HG03196 (cell line): ENCODE measurements around the gene UGT1A6.

Source experiments
- ATAC-seq: cut with Tn5 transposase; IDR thresholded peaks from one replicate; pipeline ENCODE4 v1.9.1; 2021; ENCODE audit not compliant: unreplicated experiment

UGT1A6 gene

DNA sequence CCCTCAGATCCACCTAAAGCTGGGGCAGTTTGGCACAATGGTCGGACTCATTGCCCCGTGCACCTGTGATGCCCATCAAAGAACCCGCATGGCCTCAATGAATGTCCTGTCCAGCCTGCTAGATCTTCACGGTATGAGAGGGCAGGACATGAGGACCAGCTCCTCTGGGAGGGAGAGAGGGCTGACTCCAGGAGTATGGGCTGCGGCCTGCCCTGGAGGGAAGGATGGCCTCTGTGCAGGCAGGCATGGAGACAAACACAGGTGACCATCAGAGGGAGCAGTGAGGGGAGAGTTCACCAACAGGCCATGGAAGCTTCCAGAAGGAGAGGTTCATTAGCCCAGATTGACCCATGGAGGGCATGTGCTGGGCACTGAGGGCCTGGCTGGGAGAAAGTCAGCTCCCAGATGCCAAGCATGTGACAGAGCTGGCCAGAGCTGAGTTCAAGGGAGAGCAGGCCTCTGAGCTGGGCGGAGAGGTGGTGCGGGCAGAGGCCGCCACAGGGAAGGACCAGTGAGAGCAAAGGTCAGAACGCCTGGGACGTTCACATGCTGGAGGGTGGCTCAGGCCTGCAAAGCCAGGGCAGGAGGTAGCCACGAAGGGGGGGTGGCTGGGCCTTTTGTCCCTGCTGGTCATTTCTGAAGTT, 125.4 kb downstream of the UGT1A6 start:
- ATAC-seq: no peak

- no peak for ATAC-seq
Measured at GRCh38 chr2:233818639-233819621, 126.2 kb downstream of the UGT1A6 start.

- ATAC-seq: no peak
Measured at GRCh38 chr2:233819884-233820773, 127.4 kb downstream of the UGT1A6 start.

DNA sequence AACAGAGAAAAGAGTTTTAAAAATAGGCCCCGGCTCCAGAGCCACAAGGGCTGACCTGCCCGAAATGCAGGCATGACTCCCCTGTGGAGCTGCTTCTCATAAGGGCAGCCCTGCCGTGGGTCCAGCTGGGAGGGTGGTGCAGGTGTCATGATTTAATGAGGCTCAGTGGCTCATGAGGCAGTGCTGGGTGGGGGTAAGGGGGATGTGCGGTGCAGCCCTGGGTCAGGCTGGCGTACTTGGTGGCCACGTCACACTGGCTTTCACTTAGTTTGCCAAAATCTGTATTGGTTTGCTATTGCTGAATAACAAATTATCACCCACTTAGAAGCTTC, 128.1 kb downstream of the UGT1A6 start:
- no peak for ATAC-seq

- no peak for ATAC-seq
Measured at GRCh38 chr2:233821196-233821595, 128.5 kb downstream of the UGT1A6 start.

DNA sequence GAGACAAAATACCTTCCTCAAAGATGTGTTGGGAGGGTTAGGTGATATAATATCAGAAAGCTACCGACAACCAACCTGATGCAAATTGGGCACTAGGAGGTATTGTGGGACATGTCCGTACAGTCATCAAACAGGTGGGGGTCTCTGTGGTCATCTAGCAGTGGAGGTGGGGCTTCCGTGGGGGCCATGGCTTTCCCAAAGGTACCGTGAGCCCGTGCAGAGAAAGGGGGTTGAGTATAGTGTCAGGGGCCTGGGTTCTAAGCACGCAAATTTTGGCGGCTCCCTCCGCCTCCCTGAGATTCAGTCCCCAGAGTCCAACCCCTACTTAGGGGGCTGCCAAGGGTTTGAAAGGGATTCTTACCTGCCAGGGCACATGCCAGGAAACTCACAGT, 129.0 kb downstream of the UGT1A6 start:
- no peak for ATAC-seq

DNA sequence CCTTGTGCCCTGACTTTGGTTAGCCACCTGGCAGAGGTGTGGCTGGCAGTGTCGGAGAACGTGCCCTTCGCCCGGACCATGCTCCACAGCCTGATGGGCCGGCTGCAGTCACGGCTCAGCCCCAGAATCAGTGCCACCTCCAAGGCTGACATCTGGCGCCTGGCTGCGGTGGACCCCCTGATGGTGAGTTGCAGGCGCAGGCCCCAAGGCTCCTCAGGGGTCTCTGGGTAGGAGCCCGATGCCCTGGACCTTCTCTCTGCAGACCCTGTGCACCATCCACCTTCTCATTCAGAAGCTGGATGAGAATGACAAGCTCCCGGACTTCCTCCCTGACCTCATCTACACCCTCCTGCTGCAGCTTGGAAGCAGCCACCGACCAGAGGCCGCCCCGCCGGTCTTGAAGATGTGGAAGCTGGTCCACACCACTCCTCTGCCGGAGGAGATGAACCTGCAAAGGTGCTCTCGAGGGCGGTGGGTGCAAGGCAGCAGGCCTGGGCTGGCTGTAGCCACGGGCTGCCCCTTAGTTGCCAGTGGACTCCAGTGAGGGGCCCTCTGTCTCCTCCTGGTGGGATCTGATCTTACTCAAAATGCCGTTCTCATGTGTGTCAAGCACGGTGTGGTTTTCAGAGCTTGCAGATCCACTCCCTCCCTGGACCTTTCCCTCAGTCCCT, 129.5 kb downstream of the UGT1A6 start:
- ATAC-seq: no peak
